Activated CD4-positive, alpha-beta T cell treated with anti-CD3 and anti-CD28 coated beads, Interleukin-2, amount 50 U/mL, for 4 hours (primary cell): ENCODE results near the gene CDKL5.
"Not testable (repeated sequence)": the region's sequence is repeated elsewhere in the genome, so short reads cannot be mapped to it uniquely, and the experiment has no call there.

Experiments used
- DNase-seq, 2 experiments: peaks; one replicate each; pipeline ENCODE4 v3.0.0-alpha.2; 2020

The CDKL5 gene

DNA sequence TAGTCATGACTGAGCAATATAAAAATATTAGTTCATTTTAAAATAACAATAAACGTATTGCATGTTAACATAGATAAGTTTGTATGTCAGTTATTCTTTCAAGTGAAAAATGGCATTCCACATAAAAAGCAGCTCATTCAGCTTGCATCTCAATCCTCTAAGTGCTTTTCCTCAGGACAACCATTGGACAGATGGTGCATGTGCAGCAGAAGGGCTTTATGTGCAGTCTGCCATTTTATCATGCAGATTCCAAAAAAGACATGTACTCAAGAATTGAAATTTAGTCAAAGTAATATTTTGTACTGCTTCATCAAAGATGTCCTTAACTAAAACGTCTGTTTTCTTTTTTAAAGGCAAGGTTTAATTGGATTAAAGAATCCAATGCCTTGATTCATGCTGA is 153.1 kb downstream of the CDKL5 start:
- no peak for DNase-seq

DNA sequence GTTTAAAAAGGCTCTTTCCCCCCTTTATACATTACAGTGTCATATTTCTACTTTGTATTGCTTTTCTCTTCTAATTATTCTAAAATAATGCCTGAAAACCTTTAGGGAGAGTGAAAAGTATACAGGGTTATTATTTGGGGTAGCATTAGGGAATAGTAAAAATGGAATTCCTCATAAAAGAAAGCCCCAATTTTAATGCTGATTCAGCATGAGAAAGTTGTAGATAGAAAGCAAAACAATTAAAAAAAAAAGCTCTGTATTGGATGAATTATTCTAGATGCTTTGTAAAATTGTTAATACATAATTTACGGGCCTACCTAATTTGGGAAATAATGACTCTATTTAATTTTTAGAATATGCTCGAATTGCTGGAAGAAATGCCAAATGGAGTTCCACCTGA is 154.1 kb downstream of the CDKL5 start:
- no peak for DNase-seq

DNA sequence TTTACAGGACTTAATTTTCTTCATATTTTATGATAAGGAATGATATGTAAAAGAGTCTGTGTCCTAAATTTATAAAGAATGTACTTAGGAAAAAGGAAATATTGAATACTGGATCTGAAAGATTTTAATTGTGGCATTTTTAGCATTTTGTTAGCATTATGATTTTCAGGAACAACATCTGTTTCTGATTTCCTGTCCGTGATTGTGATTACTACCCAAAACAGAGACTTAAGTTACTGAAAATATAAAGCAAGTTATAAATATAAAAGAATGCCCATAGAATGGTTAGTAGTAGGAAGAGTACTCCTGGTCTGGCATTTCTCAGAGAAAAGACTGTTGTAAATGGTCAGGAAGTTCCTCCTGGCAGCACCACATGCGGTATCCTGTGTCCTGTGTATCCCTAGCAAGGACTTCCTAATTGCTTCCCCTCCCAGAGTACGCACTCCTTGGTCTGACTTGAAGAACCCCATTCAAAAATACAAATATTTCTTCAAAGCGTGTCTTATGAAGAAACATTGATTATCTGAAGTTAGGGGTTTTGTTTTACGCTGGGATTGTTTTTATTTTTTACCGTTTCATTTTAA is 157.6 kb downstream of the CDKL5 start:
- no peak for DNase-seq

DNA sequence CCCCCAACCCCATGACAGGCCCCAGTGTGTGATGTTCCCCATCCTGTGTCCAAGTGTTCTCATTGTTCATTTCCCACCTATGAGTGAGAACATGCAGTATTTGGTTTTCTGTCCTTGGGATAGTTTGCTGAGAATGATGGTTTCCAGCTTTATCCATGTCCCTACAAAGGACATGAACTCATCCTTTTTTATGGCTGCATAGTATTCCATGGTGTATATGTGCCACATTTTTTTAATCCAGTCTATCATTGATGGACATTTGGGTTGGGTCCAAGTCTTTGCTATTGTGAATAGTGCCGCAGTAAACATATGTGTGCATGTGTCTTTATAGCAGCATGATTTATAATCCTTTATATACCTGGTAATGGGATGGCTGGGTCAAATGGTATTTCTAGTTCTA is 163.9 kb downstream of the CDKL5 start:
- not testable (repeated sequence) for DNase-seq

DNA sequence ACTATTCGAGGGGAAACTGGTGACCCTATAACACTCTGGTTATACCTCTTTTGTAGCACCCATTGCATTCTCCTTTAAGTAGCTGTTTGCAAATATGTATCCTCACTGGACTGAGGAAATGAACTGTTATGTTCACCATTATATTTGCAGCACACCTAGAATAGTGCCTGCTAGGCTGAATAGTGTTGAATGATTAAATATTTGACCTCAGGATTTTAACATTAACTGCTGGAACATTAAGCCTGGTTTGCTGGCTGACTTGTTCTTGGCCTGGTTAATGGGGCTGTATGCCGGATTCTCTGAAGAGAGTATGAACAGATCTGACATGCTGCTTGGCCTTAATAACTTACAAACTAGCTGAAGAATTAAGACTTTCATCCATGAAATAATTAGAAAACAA is 166.4 kb downstream of the CDKL5 start:
- no peak for DNase-seq

DNA sequence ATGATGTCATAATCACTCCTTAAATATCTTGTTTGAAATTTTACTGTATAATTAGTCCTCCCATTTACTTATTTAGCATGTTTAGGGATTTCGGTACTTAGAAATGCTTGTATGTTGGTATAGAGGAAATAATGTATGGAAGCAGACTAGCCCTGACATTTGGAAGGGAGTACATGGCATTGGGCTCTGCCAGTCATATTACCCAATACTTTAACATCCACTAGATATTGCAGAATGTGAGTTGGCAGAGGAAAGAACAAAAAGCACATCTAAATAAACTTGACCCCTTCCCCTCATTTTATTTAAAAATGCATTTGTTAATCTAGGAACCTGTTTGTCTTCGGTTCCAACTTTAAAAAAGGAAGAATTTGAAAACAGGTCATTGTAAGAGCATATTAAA is 168.7 kb downstream of the CDKL5 start:
- DNase-seq, result no peak

DNA sequence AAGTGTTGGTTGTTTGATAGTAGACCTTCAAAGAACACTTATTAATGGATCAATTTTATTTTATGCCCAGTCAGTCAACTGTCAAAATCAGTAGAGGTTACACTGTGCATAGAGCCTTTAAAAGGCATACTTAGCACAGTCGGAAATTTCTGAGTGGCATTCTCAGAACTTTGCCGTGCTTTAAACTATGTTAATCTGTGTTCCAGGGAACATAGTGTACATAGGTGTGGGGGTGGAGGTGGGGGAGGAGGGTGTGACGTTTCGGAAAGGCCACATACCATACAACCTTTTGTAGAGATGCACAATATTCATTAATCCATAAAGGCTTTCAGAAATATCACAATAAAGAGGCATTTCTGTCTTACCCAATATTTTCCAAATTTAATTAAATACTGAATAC is 170.7 kb downstream of the CDKL5 start:
- DNase-seq, result no peak

DNA sequence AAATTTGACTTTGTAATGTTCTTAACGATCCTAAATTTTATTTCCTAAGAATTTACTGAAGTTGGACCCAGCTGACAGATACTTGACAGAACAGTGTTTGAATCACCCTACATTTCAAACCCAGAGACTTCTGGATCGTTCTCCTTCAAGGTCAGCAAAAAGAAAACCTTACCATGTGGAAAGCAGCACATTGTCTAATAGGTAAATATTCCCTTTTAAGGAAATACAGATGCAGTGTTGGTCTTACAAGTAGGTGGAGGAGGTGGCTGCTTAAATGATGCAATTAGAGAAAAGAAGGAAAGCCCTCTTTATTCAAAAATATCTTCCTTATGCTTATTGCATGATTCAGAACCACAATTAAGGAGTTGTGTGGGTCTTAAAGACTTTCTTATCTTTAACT is 173.0 kb downstream of the CDKL5 start:
- no peak for DNase-seq

DNA sequence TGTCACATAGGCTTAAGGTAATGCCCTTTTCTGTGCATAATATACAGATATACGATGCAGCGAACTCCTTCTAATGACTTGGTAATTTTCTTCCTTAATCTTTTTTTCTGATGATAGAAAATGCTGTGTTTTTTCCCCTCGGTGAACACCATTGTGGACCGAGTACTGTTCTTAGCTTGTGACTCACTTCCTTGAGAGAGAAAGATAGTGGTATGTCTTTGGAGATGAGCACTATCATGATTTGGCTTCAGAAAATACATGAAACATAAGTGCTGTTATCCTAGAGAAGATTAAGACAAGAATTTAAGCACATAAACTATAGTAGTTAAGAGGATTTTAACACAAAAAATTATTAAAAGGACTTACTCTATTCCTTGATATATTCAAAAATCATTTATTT is 182.6 kb downstream of the CDKL5 start:
- DNase-seq, result no peak

DNA sequence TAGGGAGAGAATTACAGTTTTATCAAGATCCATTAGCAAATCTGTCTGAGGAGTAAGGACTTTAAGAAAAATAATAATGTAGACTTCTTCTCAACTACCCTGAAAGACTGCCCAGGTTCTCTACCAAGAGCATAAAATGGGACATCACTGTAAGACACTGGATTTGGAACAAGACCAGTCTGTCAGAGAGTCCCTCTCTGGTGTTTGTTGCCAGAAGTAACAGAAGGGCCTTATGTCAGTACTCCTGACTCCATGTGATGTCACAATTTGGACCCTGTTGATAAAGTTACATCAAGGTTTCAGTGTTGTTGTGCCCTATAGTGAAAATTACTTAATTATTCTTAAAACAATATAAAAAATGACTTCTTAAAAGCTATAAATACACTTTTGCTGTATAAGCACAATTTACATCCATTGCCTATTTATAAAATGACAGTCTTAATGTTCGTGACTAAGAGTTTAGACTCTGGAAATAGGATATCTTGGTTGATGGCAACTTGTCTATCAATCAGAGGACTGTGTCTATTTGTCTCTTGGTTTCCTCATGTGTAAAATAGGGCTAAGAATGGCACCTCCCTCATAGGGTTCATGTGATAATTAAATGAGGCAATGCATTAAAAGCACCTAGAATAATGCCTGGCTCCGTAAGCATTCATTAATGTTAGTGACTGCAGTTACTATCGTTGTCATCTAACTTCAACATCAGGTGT is 188.7 kb downstream of the CDKL5 start:
- no peak for DNase-seq

DNA sequence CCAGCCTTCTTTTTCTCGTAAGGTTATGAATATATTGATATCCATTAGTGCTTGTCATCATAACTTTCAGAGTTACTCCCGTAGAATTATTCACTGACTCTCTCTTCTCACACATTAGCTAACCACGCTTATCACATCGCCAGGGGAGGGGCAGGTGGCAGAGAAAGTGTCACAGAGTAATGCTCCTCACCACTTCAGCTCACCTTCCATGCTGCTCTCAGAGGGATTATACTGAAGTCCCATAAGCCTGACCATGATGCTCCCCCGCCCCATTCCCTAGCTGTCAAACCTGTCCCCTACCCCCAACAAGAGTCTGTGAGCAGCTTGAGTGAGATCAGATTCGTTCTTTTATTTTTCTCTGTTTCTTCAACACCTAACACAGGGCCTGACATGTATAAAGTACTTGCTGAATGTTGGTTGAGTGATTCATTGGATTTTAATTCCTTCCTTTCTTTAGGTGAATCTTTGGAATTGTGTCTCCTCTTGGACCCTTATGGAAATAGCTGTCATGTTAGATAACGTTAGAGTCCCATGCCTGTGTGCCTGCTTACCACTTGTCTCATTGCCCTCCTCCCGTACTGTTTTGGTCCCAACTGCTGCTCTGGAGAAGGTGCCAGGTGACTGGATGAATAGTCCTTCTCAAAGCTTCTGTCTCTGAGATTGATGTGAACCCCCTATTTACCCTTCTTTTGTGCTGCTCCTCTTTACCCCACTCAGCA is 191.4 kb downstream of the CDKL5 start:
- no peak for DNase-seq

DNA sequence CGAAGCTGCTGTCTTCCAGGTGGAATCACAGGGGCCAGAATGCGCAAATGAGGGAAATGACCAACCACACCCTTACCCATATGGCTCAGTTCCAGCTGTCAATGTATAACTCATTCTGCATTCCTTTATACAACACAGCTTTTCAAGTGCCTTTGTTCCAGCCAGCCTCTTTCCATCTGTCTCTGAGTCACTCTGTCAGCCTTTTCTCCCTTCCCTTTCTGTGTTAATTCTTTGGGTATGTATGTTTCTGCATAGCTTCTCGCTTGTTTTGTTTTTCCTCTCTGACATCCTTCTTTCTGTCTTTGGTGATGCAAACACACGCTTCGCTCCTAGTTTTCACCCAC is 192.0 kb downstream of the CDKL5 start:
- no peak for DNase-seq

DNA sequence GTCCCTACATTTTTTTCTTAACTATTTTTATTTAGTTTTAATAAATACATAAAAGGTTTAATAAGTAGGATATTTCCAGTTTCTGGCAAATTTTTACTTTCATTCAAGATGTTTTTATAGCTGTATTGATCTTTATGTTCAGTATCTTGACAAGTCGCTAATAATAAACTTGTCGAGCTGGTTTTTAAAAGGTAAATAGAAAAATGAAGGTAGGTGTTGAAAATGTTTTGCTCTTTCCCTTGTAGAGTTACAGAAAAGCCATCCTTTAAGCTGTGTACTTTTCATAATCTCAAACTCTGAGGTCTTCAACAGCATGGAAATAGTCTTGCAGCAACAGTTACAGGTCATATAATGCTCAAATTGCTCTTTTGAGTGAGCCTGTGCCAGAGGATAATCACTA is 193.9 kb downstream of the CDKL5 start:
- DNase-seq, result no peak

DNA sequence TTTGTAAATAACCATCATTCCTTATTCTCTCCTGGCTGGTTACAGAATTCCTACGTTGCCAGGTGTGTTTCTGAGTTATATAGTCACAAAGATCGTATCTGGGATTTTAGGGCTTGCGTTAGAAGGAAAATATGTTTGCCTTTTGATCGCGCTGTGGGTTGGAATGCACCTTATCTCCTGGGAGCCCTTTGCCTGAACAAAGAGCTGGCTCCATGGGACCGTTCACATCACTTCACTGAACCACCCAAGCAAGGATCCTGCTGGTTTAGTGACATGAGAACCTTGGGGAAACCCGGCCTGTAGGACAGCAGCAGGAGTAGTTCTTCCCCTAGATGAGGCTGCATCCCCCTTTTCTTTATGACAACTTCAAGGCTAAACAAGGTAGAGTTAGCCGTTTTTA is 194.9 kb downstream of the CDKL5 start:
- DNase-seq, result no peak

DNA sequence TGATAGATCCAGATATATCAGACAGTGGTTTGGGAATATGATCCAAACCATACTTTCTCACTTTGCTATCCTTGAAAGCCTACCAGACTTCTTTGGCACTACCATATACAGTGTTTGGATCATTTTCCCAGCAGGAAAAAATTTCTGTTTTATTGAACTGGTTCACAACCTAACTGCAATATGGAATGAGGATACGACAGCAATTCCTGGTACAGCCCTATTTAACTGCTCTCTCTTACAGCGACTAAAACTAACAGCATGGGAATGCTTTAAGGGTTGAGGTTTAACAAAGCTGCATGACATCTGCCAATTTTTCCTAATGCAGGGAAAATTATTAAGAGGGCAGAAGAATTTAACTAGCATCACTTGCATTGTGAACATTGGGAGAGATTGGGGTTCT is 199.2 kb downstream of the CDKL5 start:
- DNase-seq, result no peak

DNA sequence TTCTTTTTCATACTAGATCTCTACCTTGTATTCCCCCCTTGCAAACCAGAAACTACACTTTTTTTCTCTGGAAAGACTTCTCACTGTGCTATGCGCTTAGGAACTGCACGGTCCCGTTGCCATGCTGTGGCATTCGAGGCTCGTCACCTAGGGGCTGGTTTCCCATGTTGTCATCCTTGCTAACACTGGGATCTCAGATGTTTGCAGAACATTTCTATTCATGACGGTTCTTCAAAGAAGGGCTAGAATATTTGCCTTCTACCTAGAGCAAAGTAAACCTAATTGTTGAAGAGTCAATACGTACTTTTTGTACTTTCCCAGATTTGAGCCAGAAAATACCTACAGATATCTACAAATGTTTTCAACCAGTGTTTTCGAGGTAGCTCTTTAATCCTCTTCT is 205.5 kb downstream of the CDKL5 start:
- DNase-seq, result no peak

DNA sequence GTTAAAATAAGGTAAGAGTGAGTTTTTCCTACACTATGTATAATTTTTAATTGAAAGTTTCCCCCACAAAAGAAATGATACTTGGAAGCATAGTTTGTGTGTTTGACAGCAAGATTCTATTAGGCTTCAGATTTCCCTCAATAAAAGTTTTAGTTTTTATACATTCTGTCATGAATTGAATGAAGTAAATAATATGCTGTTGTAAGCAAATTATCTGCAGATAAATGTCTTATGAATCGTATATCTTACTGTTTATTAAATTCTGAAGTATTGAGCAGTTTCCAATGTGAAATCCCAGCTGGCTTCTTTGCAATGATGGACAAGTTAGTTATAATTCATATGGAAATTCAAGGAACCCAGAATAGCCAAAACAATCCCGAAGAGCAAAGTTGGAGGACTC is 213.0 kb downstream of the CDKL5 start:
- DNase-seq, result no peak

DNA sequence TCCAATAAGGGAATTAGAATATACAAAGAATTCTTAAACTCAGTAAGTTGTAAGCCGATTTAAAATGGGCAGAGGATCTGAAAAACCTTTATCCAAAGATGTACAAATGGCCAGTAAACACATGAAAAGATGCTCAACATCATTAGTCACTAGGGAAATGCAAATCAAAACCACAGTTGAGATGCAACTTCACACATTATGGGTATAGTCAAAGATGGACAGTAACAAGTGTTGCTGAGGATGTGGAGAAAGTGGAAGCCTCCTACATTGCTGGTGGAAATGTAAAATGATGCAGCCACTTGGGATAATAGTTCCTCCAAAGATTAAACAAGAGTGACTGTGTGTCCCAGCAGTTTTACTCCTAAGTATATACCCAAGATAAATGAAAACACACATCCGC is 213.9 kb downstream of the CDKL5 start:
- no peak for DNase-seq

DNA sequence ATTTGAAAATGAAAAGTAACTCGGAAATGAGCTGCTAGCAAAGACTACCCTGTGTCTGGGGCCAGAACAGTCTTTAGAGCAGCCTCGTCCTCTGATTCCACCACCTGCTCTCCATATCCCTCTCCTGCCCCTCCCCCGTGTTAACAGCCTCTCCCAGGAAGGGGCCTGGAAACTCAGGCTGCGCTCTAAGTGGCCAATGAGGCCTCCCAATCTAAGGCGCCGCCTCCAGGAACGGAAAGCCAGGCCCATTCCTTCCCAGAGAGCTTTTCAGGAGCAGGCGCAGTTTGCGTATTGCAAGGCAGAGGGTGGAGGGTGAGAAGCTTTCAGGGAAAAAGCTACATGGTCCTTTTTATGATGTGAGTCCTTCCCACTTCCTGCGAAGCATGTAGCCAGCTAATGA is 215.3 kb downstream of the CDKL5 start:
- DNase-seq, result no peak

DNA sequence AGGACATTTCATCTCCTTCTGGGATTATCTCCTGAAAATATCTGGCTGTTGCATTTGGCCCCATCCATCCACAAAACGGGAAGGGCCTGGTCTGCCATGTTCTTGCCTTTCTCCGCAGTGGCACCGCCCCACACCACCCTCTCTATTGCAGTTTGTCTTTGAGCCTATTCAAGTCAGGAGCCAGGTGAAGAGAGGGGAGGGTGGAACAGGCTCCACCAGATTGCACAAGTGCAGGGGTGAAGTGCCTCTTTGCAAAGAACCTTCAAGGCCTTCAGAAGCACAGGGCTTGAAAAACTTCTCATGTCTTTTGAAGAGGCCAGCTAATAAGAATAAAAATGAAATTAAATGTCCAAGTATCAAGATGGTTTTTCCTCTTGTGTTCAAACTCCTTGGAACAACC is 217.8 kb downstream of the CDKL5 start:
- no peak for DNase-seq

DNA sequence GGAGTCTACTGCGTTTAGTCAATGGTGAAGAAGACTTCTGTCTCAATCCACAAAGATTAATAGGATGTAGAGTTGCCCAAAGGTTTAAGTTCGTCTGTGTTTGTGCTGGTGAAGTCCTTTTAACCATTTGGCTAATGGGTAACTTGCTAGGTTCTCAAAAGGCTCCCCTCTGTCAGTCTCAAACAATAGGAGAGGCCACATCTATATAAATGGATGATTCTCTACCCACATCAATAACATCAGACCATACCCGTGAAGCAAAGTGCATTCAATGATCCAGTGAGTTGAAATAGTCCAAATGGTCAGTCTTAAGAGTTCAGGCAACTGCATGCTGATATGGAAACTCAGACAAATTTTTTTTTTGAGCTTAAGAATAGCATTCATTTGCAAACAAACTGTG is 218.4 kb downstream of the CDKL5 start:
- no peak for DNase-seq

DNA sequence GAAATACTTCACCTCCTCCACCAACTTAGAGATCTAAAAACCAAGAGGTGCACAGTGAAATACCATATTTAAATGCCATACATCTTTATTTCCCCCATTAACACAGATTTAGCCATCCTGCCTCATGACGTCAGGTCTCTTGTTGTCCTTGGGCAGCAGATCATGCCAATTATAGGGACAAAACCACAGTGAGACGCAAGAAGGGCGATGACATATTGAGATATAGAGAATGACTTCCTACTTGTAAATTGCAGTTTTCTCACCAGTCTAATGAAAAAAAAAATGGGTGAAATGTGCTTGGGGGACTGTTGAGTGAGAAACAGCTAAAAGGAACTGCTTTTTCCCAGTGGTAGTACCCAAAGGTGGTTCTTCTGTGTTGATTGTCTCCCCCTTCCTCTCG is 222.2 kb downstream of the CDKL5 start:
- DNase-seq, result no peak

DNA sequence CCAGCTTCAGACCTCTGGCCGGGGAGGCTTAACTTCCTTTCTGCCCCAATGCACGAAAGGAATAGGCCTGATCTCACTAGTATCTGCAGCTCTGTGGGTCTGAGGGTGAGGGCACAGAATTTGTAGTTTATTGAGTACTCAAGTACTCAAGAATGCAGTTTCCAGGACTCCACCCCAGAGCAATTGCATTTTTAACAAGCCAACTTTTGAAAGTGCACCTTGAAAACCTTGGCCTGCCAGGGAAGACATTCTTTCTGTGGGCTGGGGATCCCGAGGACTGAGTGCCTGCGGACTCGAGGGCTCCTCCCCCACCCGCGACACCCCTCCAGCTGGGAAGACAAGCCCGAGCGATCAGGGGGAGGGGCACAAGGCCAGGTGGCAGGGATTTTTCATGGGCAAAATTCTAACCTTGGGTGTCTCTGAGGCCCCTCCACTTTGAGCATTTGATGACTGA is 224.1 kb downstream of the CDKL5 start:
- no peak for DNase-seq

DNA sequence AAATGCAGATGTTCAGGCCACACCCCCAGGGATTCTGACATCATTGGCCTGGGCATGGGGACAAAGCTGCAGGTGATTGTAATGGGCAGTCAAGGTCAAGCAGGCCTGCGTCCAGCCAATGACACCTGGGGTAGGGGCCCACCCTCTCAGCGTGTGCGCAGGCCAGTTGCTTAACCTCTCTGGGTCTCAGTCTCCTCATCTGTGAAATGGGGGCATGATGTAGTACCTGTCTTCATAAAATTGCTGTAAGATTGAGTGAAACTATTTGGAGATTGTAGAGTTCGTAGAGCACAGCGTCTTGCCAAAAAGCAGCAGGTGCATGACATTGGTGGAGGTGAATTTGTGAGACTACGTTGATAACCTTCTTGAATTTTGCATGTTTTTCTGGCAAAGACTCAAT is 225.3 kb downstream of the CDKL5 start:
- DNase-seq, result no peak

DNA sequence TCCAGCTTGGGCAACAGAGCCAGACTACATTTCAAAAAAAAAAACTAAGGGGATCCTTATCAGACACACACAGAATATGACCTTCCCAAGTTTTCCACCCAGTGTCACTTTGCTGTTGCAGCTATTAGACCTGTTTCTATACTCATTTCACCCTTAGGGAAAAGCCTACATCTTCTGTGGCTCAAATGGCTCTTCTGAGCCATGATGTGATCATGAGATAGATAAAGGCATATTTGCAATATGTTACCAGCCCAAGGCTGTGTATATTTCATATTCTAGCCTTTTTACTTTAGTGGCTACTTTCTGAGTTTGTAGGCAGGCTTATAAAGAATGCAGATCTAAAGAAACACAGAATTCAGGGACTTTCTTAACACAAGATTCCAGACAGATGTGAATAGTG is 227.2 kb downstream of the CDKL5 start:
- no peak for DNase-seq
